Embryonic facial prominence (tissue), 1 donor: ENCODE measurements around the gene KANTR.

Source experiments
- DNase-seq: peaks from one replicate; pipeline ENCODE4 v3.0.0-alpha.2; 2016; ENCODE audit errors: extremely low spot score

KANTR gene

GRCh38 chrX:53093748-53094581 lies at the start of gene KANTR:
Gene KANTR, plus strand, starts transcription at chrX:53094142. Its CDS starts 30,131 bp downstream, at chrX:53124273.
- peak; percentile 81 for DNase-seq

- DNase-seq, result no peak
These were observed 48.9 kb upstream of the KANTR start for GRCh38 chrX:53044995-53045394.

- no peak for DNase-seq
These were observed 46.7 kb upstream of the KANTR start for GRCh38 chrX:53047228-53047627.

- DNase-seq, result peak; percentile 7
These were observed 45.5 kb upstream of the KANTR start, which contains the start of gene GPR173 for GRCh38 chrX:53048169-53049126. Gene GPR173, plus strand, starts transcription at chrX:53048789. Its CDS starts 27,833 bp downstream, at chrX:53076622.

- no peak for DNase-seq
These were observed 44.8 kb upstream of the KANTR start for GRCh38 chrX:53049127-53049517.

GRCh38 chrX:53050841-53051240 lies 43.1 kb upstream of the KANTR start:
- DNase-seq, result no peak

- no peak for DNase-seq
These were observed 38.6 kb upstream of the KANTR start for GRCh38 chrX:53055244-53055849.

- DNase-seq, result no peak
These were observed 37.6 kb upstream of the KANTR start for GRCh38 chrX:53056292-53056691.

GRCh38 chrX:53065104-53065503 lies 28.8 kb upstream of the KANTR start:
- no peak for DNase-seq

- DNase-seq, result no peak
These were observed 22.9 kb upstream of the KANTR start for GRCh38 chrX:53071064-53071463.

- DNase-seq, result no peak
These were observed 22.1 kb upstream of the KANTR start for GRCh38 chrX:53071604-53072417.

- no peak for DNase-seq
These were observed 21.4 kb upstream of the KANTR start for GRCh38 chrX:53072418-53073114.

GRCh38 chrX:53073115-53073586 lies 20.8 kb upstream of the KANTR start:
- no peak for DNase-seq

- no peak for DNase-seq
These were observed 18.9 kb upstream of the KANTR start for GRCh38 chrX:53075011-53075410.

- no peak for DNase-seq
These were observed 17.3 kb upstream of the KANTR start for GRCh38 chrX:53076671-53077070.

- DNase-seq, result no peak
These were observed 16.4 kb upstream of the KANTR start for GRCh38 chrX:53077207-53078197.

GRCh38 chrX:53078943-53079342 lies 15.0 kb upstream of the KANTR start:
- no peak for DNase-seq

- DNase-seq, result no peak
These were observed 13.0 kb upstream of the KANTR start for GRCh38 chrX:53080628-53081580.
